Activated CD4-positive, alpha-beta T cell treated with anti-CD3 and anti-CD28 coated beads, Interleukin-2, amount 50 U/mL, for 48 hours (primary cell): ENCODE measurements around the gene TLE4.

Experiments used
- DNase-seq, 2 experiments: peaks; one replicate each; pipeline ENCODE4 v3.0.0-alpha.2; 2020

Gene TLE4

DNA sequence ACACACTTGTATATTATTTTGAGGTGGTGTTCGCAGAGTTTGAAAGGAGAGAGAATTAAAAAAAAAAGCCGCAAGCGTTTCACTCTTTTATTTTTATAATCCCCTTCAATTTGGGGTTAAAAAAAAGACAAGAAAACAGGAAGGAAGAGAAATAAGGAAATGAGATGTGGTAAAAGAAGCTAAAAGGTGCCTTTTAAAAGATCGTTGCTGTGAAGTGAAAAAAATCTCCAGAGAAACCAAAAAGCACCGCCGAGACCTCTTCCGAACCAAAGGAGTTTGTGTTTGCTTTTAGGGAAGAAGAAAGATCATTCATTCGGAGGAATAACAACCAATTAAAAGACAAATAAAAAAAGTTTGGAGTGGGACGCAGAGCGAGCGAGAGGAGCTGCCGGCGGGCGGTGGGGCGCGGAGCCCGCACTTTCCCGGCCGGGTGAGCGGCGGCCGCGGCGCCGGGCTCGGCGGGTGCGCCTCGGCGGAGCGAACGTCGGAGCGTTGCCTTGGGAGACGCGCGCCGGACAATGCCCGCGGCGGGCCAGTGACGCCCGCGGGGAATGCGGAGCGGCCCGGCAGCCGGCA, 355 bp downstream of the TLE4 start:
- DNase-seq = peak; percentile 27 to 36

DNA sequence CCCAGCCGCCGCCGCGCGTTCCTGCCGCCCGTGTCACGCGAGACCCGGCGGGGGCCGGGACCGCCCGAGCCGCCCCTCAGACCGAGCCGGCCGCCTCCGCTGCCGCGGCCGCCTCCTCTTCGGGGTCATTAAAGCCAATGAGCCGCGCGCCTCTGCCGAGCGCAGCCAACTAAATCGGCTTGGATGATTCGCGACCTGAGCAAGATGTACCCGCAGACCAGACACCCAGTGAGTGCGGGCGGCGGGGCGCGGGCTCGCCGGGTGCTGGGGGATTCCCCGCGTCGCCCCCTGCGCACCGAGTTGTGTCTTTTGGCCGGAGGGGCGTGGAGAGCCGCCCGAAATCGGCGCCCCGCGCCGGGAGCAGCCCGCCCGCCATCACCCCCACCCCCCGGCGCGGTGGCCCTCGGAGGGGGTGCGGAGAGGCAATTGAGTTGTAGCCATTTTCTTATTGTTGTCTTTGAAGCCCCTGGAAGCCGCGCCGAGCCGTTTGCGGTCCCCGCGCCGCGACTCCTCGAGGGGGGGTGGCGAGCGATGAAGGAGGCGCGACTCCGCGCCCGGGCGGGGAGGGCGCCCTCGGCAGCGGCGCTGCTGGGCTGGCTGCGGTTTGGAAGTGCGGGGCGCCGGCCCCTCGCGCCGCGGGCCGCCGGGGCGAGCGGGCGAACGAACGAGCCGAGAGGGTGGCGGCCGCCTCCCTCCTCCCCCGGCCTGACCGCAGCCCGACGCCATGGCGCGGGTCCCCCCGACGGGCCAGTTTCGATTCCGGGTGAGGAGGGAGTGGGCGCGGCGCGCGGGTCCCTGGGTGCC, 1.0 kb downstream of the TLE4 start:
- DNase-seq = peak; percentile 42 to 60

DNA sequence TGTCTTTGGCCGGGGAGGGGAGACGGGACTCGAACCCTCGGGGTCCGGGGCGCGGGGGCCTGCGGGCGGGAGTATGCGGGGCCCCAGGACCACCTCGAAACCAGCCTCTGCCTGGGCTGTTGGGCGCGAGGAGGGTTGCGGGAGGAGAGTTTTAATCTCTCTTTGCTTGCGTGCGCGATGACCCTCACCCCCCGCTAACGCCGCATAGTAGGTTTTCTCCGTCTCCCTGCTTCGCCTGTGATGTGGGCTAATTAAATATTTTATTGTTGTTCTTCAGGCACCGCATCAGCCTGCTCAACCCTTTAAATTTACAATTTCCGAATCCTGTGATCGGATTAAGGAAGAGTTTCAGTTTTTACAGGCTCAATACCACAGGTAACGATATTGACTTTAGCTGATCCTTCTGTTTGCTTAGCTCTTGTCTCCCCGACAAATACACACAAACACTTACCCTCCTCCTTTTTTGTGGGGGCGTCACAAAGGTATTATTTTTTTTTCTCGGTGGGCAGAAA, 1.7 kb downstream of the TLE4 start:
- no peak for DNase-seq

DNA sequence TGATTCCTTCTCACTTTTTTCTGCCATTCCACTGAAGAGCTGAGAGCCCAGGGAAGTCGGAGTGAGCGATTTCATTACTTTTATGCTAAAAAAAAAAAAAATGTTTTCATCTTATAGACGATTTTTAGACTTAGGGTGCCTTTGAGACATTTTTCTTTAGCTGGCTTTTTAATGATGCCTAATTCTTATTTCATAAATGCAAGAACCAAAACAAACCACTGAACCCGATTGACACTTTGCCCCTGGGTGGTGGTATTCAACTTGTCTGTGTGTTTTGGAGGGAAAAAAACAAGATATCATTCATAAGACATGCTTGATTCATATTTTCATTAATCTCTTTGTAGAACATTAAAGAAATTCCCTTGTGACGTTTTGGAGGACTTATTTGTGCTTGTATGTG, 2.4 kb downstream of the TLE4 start:
- no peak for DNase-seq

DNA sequence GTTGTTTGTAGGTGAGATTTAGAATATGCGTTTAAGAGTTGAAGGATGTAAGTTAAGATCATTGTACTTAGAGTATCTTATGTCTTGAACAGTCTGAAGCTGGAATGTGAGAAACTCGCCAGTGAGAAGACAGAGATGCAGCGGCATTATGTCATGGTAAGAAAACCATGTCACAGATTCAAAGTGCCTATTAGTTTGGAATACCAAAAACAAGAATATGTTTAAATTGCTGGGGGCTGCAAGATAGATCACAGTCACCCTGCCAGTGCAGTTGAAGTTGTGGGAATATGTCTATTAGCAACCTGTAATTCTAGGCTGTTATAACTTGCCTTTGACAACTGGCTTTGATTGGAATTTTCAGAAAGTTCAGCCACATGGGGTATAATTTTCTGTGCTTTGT, 3.0 kb downstream of the TLE4 start:
- no peak for DNase-seq

DNA sequence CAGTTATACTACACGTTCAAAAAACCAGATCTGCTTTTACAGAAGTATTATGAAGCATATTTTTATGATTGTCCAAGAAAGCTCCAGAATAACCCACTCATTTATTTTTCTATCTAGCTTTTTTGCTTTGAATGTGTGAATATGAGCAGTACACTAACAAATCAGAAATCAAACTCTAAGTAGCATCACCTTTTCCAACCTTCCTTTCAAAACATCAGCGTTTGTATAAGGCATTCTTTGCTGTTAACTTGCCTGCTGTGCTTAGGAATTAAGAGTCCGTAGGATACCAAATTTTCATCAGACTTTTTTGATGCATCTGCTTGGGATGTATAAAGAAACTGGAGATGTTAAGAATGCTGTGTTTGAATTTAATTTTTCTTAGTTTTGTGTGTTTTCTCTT, 3.8 kb downstream of the TLE4 start:
- DNase-seq = no peak

DNA sequence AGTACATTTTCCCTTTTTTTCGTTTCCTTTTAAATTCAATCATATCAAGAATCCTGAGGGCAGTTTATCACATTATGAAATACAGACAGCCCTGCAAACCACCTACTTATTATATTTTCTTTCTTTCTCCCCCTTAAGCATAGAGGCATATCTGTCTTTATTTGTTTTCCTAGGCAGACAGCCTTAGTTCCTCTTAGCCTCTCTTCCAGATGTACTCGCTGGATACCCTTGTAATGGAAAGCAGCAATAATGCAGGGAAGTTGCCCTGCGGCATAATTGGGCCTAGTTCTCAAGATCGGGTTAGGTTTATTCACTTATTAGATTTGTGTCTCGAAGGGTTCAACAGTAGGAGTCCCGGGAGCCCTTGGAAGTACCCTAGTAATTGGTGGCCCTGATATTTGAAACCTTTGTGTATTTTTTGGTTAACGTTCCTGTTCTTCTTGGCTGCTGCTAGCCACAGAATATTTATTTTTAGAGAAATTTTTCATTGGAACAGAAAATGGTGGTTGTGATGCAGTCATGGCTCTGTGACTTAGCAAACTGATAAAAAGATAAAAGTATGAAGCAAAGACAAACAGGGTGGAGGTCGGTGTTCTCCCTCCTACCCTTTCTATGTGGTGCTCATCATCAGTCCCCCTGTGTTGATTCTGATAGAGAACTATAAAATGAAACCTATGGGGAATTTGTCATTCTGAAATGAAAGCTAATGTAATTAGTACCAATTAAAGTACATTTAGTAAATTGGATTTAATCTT, 6.4 kb downstream of the TLE4 start:
- no peak for DNase-seq

DNA sequence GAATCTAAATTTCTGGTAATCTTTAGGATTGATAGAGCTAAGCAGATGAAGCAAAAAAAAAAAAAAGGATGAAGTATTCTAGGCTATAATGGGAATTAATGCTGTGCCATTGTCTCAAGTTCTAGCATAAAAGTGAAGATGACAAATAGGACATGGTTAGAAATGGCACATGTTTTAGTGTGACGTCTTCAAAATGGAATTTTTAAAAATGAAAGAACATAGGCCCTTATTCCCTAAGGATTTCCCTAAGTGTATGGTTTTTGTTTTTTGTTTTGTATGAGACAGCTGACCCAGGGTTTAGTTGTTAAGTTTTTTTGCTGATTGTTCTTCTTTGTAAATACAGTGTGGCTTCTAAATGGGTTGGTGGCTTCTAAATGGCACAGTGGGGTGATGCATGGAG, 7.1 kb downstream of the TLE4 start:
- DNase-seq = no peak

DNA sequence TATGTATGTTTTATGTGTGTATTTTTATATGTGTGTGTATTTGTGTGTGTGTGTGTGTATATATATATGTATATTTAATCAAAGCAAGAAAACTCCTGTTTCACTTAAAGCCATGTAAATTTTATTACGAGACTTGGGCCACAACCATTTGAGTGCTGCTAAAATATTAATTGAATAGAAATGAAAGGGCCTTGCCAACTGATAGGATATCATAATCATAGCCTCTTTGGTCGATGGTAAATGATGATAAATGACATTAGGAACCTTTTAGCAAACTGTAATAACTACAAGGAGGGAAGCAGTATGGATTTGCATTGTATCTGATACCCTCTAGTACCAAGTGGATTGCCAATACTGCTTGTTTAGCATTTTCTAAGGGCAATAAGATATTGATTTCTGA, 7.9 kb downstream of the TLE4 start:
- DNase-seq = no peak

DNA sequence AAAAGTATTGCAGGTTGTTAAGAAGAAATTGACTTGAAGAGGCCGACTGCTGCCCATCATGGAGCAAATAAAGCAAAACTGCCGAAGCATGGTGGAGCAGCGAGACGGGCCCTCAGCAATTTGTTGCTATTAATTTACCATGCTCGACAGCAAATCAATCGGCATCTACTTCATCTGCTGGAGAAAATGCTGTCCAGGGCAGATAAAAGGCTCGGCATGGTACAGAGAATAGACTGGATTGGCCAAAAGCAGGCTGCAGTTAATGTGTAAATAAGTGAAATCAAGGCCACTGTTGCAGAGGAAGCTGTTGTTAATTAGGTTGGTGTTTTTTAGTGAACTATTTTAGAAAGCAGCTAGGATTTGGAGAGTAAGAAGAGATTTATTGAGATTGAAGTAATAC, 8.3 kb downstream of the TLE4 start:
- no peak for DNase-seq

DNA sequence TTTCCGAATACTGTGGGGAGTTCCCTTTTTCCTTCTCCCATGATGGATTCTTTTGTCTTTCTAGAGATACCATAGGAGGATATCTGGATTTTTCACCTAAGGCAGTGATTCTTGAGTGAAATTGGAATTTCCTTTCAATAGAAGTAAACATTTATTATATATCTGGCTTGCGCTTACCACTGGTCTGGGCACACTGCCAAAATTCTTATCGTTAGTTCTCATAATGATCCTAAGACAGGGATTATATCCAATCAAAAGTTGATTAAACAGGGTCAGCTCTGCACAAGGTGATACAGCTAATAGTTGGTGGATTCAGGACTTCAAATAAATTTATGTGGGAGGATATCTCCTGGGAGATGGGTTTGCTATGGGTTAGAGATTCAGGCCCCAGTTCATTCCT, 9.6 kb downstream of the TLE4 start:
- DNase-seq = no peak

DNA sequence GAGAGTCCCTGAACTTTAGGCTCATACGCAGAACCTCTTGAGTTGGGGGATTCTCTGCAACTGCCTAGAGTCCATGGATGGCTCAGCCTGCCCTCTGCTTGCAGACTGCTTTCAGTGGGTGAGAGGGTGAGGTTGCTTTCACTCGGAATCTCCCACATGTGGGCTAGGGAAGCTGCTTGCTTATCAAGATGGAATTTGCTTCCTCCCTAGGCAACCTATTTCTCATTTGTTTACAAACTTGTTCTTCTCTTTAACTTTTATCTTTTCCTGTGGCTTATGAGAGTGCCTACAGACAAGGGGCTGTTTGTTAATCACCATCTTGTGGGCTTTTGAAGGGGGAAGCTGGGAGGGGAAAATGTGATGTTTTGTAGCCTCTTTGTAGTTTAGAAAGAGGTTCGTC, 10.0 kb downstream of the TLE4 start:
- peak in 1 of 2 experiments; percentile 28 for DNase-seq

DNA sequence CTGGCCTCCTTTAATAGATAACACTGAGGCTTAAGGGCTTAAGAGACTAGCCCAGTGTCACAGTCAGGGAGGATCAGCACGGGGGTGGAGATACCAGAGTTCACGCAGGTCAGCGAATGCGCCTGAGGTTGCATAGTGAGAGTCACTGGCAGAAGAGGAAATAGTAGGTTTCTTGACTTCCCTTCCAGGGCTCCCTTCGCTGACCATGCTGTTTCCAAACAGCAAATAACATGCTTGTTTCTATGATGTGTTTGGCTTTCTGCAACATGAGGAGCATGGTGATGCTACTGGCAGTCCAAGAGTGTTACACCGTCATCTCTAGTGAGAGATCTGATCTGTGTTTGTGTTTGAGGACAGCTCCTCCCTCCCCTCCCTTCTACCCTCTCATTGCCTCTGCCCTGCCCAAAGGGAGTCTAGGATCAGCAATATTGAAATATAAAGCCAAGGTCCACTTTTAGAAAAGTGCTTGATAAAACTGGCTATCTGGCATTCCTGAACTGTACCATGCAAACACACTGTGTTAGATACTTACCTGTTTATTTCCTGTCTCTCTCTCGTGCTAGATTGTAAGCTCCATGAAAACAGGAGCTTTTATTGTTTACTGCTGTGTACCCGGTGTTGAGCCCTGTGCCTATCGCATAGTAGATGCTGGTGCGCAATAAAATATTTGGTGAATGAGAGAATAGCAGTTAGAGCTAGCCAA, 12.3 kb downstream of the TLE4 start:
- DNase-seq = peak; percentile 40 to 43

DNA sequence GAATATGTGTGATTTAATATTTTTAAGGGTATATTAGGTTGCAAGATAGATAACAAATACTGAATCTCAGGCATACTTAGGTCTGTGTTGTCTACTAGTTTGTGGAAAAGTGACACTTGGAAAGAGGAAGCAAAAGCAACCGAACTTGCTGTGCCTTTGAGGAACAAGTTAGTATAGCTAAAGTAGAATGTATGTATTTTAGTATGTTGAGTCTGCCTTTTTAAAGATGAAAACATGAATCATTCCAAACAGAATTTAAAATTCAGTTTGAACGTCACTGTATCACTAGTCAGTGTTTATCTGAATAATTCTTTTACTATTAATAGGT, 12.9 kb downstream of the TLE4 start:
- DNase-seq = no peak

DNA sequence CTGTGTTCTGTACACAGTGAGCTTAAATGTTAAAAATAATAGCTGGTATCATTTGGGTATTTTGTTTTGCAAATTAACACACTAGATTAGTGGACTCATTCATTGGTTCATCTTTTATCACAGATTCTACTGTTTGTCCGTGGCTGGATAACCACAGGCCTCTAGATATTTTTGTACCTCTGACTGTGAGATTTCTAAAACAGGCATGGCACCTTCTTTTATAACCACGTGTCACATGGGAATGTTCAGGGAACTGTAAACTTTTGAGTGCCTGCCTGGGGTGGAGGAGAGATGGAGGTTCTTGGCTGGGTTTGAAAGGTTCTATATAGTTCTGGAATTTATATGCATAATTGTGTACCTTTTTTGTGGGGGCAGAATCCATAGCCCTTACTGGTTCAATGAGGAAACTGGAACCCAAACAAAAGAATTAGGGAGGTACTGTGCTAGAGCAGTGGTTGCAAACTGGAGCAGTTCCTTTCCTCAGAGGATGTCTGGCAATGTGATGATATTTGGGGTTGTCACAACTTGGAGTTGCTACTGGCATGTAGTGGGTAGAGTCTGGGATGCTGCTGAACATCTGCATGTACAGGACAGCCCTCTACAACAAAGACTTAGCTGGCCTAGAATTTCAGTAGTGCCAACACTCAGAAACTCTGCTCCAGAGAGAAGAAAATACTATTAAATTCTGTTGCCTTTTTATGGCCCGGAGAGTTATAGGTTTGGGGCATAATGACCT, 16.9 kb downstream of the TLE4 start:
- DNase-seq = no peak

DNA sequence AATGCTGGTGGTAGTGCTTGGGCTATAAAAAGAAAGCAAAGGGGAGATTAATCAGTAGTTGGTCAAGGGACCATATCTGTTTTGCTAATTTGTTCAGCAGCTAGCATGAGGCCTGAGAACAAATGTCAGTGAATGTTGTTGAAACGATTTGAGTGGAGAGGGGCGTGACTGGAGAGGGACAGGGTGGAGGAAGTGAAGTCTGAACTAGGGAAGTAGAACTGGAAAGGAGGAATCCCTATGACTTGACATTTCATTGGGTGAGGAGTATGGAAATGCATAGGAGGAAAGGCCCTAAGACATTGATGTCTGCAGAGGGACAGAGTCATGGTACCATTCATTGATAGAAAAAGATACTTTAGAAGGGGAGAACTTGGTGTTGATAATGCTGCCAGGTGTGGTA, 19.7 kb downstream of the TLE4 start:
- DNase-seq = no peak

DNA sequence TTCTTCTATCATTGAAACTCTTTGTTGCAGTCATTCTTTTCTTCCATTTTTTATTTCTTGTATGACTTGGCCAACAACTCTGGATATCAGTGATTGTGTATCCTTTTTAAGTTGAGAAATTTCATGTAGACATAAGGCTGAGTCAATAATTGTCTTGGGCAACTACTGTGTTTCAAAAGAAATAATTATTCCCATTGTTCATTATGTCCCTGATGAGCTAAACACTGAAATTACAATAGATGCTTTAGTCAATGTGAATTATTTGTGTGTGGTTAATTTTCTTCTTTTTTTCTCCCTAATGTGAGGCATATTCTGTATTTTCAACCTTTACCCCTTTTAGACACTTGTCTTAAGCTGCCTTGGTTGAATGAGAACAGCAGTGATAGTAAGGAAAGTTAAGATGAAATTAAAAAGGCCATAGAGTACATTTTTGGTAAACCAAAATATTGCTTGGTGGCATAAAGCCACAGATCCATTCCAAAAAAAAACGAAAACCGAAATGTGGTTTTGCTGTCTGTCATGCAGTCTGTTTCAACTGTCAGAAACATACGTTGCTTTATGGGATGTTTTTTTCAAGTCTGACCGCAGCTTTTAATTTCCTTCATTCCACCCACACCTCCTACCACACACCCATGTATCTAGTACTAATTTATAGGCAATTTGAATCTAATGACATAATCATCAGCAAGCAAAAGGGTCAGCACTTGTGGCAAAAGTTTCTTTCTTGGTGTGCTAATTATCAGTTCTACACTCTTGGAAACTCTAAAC, 21.1 kb downstream of the TLE4 start:
- DNase-seq = no peak

DNA sequence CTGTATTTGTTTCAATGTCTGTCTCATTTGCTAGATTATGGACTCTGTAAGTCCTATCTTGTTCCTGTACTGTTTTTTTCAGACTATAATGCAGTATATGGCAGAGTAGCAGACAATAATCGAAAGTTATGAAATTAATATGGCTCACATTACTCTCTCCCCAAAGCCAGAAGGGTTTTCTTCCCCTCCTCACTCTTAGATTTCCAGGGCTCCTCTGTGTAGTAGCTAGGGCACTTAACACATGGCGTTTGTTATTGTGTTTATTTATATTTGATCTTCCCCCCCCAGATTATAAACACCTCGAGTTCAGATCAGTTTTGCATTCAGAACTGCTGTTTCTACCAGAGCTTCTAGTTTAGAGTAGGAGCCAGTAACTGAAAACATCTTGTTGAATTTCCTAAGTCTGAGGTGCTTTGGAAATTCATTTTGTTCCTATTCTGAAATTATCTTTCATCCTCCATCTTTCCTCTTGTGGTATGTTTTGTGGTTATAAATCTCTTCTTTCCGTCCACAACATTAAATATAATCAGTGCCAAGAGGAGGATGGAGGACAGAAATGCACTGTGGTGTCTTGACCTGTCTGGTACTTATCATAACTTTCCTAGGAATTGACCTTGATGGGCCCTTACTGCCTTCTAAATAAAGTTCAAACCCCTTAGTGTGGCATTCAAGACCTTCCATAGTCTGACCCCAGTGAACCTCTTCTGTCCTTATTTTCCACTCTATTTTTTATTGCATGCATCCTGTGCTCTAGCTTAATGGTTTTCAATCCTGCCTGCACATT, 27.0 kb downstream of the TLE4 start:
- DNase-seq = no peak

DNA sequence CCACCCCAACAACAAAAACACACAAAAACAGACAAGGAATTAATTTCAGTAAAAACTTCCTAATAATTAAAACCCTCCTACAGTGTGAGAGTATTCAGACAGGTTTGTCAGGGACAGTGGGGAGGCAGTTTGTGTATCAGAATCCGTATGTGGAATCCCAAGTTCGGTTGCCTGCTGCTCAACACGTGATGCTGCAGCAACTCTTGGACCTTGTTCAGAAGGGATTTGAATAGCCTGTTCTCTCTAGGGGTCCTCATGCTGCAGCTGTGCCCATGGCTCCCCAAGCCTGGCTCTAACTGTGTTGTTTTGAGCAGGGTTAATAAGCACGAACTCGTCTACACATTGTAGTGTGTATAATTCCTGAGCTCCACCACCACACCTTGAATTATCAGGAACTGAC, 28.7 kb downstream of the TLE4 start:
- DNase-seq = no peak

DNA sequence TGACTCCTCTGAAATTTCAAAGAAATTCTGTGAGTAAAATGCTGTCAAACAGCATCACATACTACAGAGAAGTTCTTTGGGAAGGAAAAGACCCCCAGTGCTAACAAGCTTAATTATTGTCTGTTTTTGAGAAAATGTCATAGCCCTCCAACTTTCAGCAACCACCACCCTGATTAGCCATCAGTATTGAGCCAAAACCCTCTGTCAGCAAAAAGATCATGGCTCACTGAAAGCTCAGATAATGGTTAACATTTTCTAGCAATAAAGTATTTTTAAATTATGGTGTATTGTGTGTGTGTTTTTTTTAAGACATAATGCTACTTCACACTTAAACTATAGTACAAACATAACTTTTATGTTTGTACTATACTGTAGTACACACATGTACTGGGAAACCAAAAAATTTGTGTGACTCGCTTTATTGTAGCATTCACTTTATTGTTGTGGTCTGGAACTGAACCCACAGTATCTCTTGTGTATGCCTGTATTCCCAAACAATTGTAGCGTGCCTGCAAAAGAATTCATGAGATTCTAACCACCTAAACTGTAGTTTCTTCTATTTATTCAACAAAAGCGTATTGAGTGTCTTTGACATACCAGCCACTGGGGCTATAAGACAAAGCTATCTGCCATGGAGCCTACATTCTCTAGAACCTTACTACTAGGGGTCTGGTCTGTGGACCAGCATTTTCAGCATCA, 31.6 kb downstream of the TLE4 start:
- no peak for DNase-seq
